Endometrial microvascular endothelial cells (primary cell): ENCODE results near the gene GJD3. TPM values are rescaled to one million over a fixed set of nuclear protein-coding genes. Genes with fewer than 3 reads are reported as not detected.

Experiments
- in situ Hi-C: cut with HindIII; loops from 2 replicates; pipeline ENCODE4 v1.10.0; 2017; ENCODE audit warnings: low sequenced_read_pairs, low pct_unique_long_range_greater_than_20kb; ENCODE audit errors: inconsistent ontology term
- total RNA-seq: library from RNA; depleted of rRNA; stranded (reverse); fragments of >200 nt; gene quantifications from one replicate; pipeline ENCODE4 v1.2.3, GENCODE V29; 2015; ENCODE audit errors: inconsistent ontology term

Gene GJD3
- total RNA-seq, 1 donor from 2014 or later = not detected

DNA sequence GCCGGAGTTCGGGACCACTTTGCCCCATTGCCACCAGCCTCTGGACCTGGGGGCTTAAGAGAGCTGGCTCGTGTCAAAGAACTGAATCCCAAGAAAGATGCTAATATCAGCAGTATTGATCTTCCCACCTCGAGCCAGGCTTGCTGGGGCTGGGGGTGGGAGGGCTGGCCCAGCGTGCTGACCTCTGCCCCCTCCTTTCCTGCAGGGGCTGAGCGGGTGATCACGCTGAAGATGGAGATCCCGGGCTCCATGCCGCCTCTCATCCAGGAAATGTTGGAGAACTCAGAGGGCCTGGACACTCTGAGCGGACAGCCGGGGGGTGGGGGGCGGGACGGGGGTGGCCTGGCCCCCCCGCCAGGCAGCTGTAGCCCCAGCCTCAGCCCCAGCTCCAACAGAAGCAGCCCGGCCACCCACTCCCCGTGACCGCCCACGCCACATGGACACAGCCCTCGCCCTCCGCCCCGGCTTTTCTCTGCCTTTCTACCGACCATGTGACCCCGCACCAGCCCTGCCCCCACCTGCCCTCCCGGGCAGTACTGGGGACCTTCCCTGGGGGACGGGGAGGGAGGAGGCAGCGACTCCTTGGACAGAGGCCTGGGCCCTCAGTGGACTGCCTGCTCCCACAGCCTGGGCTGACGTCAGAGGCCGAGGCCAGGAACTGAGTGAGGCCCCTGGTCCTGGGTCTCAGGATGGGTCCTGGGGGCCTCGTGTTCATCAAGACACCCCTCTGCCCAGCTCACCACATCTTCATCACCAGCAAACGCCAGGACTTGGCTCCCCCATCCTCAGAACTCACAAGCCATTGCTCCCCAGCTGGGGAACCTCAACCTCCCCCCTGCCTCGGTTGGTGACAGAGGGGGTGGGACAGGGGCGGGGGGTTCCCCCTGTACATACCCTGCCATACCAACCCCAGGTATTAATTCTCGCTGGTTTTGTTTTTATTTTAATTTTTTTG is 8.5 kb downstream of the GJD3 start:
- in situ Hi-C loops = no loop called here

DNA sequence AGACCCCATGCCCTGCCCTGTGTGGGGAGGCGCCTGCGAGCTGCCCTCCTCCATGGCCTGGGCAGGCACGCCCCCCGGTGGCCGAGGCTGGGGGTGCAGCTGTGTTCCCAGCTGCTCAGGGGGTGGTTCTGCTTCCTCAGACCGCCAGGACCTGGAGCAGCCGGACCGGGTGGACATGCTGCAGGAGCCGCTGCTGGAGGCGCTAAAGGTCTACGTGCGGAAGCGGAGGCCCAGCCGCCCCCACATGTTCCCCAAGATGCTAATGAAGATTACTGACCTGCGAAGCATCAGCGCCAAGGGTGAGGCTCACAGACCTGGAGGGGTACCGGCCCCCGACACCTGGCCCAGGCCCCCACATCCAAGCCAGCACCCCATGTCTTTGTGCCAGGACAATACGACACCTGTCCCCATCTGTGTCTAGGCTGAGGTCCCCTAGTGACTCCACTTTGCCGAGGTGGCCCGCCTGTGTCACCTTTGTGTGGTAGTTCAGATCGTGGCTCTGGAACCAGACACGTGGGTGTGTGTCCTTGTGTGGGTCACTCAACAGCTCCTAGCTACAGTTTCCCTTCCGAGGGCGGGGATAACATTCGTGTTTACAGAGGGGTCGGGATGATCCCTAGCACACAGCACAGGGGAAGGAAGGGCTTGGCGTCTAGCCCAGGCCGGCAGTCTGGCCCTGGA is 9.3 kb downstream of the GJD3 start:
- in situ Hi-C loops = no loop called here

DNA sequence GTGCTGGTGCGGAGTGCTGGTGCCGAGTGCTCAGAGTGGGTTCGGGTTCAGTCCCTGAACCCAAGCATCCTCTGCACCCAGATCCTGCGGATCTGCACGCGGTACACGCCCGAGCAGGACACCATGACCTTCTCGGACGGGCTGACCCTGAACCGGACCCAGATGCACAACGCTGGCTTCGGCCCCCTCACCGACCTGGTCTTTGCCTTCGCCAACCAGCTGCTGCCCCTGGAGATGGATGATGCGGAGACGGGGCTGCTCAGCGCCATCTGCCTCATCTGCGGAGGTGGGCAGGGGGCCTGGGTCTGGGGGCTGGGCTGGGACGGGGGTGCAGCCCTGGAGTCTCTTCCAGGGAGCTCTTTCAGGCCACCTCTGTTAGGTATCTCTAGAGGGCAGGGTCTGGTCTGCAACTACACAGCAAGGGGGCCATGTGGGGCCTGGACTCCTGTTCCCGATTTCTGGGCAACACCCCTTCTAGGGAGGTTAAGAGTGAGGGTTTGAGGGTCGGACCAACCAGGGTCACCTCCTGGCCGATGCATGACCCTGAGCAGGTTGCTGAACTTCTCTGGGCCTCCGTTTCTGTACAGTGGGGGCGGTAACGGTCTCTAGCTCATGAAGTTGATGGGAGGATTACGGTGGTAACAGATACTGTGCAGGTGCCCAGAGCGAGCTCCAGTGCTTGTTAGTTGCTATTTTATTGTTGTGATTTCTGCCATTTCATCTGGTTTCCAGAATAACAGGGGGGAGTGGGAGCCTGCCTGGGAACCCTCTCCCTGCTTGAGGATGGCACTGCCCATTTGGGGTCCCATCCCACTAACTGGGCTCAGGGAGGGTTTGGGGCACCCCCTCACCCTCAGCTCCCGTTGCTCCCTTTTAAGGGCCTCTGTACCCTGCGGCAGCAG is 10.1 kb downstream of the GJD3 start:
- in situ Hi-C loops = no loop called here

DNA sequence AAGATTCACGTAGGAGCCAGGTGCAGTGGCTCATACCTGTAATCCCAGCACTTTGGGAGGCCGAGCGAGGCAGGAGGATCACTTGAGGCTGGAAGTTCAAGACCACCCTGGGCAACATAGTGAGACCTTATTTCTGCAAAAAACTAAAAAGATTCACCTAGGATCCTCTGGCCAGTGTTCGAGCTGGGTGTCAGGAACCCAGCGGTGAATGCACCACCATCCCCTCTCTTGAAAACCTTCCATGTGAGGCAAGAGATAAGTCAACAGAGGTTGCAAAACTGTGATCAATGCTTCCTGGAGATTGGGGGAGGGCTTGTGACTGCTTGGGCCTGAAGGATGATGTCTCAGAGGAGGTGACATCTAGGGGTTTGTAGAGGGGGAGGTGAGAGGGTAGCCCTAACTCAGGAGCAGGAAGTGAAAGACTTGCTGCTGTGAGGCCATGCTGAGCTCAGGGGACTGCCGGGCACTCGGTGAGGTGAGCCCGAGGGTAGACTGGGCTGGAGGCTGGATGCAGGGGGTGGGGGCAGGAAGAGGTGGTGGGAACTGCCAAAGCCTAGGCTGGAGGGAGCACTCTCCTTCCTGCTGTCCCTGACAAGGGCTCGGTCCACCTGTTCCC is 11.7 kb downstream of the GJD3 start:
- in situ Hi-C loops = no loop called here

- in situ Hi-C loops = no loop called here
Measured at GRCh38 chr17:40352237-40352778, 12.2 kb downstream of the GJD3 start.

DNA sequence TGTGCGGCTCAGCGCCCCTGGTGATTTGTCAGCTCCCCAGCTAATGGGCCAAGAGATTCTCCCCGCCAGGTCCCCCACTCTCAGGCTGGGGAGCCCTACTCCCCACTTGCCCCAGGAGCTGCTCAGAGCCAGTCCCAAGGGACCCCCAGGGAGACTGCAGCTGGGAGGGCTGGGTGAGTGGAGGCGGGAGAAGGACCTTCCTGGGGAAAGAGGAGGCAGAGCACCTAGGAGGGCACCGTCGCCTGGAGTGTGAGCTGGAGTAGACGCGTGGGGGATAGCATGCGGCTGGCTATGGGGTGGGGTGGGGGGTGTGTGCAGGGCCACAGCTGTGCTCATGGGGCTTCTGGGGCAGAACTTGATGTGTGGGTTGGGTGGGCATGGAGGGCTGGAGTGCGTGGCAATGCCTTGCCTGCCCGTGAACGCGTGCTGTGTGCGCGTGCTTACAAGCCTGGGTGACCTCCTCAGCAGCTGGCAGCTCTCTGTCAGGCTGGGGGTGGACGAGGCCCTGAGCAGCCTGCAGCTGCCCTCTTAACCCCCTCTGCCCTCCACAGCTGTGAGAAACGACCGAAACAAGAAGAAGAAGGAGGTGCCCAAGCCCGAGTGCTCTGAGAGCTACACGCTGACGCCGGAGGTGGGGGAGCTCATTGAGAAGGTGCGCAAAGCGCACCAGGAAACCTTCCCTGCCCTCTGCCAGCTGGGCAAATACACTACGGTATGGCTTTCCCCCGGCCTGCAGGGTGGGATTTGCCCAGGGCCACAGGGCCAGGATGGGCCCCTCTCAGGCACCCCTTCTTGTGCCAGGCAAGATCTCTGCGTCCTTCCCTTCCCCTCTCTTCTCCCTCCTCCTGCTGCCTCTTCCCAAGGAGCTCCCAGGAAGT is 12.9 kb downstream of the GJD3 start:
- in situ Hi-C loops = no loop called here

GRCh38 chr17:40350689-40351358 is 13.7 kb downstream of the GJD3 start:
- in situ Hi-C loops = no loop called here

- in situ Hi-C loops = no loop called here
Measured at GRCh38 chr17:40349895-40350688, 14.4 kb downstream of the GJD3 start.

DNA sequence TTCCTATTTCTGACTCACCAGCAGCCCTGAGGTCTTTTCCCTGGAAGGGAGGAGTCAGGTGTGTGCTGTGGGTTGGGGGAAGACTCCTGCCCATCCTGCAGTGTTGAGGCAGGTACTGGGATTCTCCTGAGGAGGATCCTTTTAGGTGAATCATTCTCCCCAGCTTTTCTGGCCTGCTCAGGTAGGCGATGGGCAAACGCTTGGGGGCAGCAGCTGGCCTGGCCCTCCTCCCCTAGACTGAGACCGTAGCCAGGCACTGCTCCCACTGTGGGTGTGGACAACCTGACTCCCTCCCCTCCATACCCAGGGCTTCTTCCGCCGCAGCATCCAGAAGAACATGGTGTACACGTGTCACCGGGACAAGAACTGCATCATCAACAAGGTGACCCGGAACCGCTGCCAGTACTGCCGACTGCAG is 15.1 kb downstream of the GJD3 start:
- in situ Hi-C loops = no loop called here

DNA sequence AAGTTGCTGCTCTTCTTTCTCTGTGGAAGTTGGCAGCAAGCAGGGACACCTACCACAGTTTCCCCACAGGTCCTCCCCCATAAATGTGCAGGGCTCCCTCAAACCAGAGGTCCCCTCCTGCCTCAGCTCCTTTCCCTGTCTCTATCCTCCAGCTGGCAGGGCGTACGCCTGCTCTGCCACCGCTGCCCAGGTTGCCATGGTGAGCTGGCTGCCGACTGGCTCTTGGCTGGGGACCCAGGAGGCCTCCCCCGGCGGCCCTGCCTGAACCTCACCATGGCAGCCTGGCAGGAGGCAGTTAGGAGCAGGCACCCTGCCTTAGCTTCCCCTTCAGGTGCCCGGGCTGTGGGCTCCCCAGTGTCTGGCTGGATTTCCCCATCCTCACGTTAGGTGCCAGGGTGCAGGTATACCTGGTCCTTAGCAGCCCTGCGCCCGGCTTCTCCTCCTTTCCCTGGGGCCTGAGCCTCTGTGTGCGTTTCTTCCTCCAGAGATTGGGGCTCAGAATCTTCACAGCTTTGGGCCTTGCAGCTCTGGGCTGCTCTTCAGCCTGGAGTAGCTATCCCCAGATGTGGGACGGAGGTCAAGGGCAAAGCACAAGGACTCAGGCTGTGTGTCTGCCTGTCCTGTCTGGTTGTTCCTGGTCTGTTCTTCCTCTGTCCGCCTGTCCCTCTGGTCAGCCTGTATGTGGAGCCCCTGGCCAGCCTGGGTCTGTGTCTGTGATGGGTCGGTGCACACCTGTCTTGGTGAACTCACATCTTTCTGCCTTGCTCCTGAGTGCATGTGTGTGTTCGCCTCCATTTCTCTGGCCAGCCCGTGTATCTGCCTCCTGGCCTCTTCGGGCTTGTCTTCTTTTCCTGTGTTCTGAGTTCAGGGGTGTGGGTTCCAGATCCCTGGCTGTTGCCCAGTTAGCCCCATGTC is 15.7 kb downstream of the GJD3 start:
- in situ Hi-C loops = no loop called here

DNA sequence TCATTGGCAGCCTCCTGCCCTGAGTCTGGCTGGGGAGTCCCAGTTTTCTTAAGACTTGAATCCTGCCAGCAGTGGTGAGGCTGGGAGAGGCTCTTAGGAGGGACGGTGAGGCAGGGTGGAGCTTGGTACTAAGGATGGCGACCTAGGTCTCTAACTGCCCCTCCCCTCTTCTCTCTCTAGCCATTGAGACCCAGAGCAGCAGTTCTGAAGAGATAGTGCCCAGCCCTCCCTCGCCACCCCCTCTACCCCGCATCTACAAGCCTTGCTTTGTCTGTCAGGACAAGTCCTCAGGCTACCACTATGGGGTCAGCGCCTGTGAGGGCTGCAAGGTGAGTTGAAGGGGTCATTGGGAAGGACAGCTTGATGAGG is 16.4 kb downstream of the GJD3 start:
- in situ Hi-C loops = no loop called here

GRCh38 chr17:40347319-40348135 is 17.0 kb downstream of the GJD3 start:
- in situ Hi-C loops = no loop called here

DNA sequence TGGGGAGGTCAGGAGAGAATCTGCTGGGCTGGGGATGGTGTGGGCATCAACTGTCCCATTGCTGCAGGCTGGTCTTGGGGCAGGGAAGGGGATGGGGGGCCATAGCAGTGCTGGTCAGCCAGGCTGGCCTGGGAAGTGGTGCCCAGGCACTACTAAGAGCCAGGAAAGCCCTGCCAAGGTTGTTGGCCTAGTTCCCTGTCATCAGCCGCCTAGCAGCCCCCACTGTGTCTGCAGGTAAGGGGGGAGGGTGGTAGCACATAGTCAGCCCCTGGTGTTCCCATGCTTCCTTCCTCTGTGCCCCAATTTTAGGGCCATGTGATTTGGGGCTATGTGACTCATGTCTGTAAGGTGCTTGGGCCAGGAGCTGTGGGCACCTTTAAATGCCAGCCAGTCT is 17.8 kb downstream of the GJD3 start:
- in situ Hi-C loops = no loop called here

- in situ Hi-C loops = no loop called here
Measured at GRCh38 chr17:40345994-40346764, 18.4 kb downstream of the GJD3 start.
